GM21515 (cell line): Measurements from ENCODE around the gene CTU2.

Source experiments
- ATAC-seq: cut with Tn5 transposase; IDR thresholded peaks from one replicate; pipeline ENCODE4 v1.9.1; 2021; ENCODE audit not compliant: unreplicated experiment

The CTU2 gene

DNA sequence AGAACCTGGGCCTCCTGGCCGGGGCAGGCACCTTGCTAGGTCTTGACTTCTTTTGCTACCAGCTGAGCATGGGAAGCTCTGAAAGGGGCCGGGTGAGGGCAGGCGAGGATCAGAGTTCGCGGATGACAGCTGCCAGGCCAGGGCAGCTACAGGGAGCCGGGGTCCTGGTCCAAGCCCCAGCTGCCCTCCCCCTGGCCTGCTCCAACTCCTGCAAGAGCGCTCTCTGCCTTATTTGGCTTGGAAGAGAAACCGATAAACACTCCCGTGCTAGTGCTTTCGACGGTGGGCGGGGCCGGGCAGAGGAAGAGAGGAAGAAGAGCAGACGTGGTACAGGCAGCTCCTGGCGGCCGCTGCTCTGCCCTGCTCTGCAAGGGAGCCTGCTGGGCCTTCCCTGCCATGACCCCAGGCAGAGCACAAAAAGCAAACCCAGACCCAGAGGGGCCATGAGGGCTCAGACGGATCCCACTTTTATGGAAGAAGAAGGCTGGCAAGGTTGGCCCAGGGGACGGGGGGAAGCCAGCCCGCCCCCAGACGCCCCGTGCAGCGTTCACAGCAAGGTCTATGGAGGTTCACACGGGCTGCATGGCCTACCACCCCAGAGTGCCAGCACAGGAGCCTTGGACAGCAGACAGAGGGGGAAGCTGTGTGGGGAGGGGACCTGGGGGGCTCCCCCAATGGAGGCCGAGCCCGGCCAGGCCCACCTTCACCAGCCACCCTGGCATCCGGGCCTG, 53.1 kb downstream of the CTU2 start:
- ATAC-seq, result no peak

DNA sequence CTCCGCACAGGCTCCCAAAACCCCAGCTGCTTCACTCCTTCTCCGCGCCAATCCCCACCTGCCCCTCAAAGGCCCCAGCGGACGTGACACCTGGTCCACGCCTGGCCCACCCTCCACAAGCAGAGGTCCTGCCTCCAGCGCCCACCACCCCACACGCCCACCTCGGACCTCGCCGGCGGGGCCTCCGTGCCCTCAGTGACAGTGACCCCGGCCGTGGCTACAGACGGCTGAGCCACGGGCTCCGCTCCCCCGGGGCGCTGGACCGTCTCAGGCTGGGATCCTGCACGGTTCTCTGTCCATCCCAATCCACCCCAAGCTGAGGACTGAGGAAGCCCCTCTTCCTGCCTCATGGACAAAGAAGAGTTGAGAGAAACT, 53.7 kb downstream of the CTU2 start:
- no peak for ATAC-seq

DNA sequence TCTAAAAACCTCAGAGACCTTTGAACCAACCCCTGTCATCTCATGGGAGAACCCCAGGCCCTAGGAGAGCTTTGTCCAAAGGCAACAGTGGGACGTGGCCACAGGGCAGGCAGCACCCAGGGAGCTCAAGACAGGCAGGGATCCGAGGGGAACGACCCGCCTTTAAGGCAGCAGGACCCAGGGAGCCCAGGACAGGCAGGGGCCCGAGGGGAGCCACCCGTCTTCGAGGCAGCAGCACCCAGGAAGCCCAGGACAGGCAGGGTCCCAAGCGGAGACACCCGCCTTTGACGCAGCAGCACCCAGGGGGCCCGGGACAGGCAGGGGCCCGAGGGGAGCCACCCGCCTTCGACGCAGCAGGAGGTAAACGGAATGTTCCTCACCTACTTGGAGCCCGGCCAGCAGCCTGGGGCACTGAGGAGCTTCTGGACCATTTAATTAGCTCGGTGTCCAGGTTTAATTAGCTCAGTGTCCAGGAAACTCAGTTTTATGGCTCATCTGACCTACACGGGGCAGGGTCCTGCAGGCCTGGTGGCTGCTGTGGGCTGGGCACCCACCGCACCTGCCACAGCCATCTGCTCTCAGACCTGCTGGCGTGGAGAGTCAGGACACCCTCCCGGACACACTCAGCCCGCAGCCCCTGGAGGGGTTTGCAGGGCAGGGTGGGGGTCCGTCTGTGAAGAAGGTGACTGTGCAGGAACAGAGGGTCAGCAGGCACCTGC, 54.3 kb downstream of the CTU2 start:
- no peak for ATAC-seq

DNA sequence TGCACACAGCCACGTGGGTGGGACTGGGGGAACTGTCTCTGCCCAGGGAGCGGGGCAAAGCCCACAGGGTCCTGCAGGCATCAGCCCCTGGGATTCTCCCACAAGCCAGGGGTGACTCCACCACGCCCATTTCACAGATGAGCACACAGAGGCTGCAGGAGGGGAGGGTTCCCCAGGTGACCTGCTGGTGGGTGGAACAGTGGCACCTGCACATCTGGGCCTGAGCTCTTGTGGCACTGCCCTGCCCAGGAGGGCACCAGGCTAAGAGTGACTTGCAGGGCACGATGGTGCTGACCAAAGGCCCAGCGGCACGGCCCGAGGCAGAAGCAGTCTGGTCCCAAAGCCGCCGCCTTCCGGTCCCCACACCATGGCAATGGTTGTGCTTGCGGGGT, 54.8 kb downstream of the CTU2 start:
- ATAC-seq, result no peak

DNA sequence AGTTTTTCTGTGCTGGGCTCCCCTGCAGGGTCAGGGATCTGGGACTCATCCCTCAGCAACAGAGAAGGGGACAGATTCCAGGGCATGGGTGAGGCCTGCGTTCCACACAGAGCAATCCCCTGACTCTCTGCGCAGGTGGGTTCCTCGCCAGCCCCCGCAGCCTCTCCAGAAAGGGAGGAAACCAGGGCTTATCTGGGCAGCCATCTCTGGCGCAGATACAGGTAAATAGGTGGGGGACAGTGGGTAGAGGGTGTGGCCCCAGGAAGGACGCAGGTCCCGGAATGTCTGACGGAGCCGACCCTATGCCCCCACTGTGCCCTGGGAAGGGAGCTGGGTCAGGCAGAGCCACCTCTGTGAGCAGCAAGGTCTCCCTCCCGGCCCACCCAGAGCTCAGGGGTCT, 55.5 kb downstream of the CTU2 start:
- no peak for ATAC-seq

DNA sequence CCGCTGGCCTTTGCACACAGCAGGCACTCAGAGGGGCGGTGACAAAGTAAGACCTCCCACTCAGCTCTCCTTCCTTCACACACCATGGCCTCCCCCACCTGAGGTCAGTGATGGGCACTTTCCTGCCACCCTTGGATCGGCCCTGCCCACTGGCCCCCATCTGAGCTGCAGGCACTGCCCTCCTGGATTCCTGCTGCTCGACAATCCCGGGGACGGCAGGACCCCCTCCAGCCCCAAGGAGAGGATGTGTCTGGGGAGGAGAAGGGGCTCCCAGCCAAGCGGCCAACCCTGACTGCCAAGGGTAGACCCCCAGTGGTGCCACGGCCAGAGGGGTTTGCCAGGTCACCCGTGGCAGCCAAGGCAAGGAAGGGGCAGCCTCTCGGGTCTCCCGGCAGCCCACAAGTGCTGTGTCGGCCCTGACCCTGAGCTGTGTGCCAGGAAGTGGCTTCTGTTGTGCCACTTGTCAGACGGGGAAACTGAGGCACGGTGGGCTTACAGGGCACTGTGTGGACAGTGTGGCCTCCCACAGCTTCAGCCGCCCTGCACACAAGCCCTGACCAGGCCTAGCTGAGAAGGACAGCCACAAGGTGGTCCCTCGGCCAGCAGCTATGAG, 56.1 kb downstream of the CTU2 start:
- ATAC-seq, result no peak

DNA sequence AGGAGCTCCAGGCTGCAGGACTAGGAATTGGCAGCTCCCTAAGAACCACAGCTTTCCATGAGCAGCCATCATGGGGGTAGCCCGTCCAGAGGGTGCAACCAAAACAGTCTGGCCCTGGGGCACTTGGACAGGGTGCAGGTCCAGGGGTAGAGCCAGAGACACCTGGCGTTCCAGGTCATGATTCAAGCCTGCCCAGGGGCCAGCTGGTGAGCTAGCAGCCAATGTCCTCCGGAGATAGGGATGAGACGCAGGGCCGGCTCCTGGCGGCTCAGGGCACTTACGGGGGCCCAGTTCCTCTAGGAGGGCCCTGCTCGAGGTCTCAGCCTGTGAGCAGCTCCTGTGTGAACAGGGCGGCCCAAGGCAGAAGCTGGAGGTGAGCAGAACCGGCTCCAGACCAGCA, 56.6 kb downstream of the CTU2 start:
- no peak for ATAC-seq

DNA sequence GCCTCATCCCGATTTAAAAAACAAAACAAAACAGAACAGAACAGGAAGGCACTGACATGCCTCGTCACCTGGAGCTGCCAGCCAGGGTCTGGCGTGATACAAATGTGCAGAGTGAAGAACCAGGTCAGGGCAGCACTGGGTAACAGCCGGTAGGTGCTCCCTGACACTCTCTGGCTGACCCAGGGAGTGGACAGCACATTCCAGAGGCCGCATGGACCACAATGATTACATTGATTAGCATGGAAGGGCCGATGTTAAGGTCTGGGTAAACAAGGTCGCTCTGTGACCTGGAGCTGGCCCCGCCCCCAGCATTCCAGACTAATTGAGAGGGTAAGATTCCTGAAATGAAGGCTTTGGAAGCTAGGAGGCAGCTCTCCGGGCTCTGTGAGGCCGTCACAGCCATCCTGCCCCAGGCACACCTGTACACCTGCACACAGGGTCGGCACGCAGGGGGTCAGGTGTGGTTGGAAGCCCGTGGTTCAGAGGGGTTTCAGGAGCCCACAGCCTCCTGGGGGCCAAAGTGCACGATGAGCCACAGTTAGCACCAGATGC, 57.3 kb downstream of the CTU2 start:
- ATAC-seq, result no peak

DNA sequence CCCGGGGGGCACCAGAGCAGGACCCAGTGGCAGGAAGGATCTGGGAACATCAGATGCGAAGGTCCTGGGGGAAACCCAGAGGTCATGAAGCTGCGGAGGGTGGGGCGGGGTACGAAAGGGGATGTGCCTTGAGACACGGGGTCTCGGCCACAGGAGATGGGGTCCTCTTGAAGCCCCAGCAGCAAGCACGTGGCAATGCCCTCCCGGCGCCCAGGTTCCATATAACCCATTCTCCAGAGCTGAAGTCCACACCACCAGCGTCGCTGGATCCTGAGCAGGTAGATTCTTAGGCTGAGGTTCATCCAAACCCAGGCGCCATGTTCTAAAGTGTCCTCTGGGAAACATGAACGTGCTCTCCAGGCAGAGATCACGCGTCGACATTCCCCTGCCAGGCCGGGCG, 57.8 kb downstream of the CTU2 start:
- ATAC-seq, result no peak

DNA sequence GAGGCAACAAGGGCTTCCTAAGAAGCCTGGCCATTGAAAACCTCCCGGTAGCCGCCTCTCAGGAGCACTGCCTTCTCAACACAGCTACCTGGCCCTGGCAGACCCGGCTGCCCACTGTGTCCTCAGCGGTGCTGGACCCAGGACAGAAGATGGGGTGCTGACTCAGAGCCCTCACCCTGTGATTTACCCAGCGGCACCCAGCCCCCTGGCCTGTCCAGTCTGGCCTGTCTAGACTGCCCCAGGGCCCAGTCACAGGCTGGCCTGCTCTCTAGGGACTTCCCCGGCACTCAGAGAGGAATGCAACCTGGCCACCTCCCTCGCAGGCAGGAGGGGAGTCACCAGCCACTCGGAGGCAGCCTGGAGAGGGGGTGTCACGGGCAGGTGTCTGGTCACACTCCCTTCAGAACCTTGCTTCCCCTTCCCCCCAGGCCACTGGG, 58.6 kb downstream of the CTU2 start:
- no peak for ATAC-seq
